K562 (cell line): ENCODE data around the gene MADD. TPM values are rescaled to one million over a fixed set of nuclear protein-coding genes. Genes with fewer than 3 reads are reported as not detected.

Experiments
- ARID4B ChIP-seq: sonication (generic); formaldehyde crosslinking; IDR thresholded peaks from 2 replicates; pipeline ENCODE4 v1.8.0; 2022; ENCODE audit warnings: mild to moderate bottlenecking, missing genetic modification reagents
- BACH1 ChIP-seq: fragments of 200-800 bp; sonication (Bioruptor generic); IDR thresholded peaks from 2 replicates; pipeline ENCODE4 v1.6.1; 2016; ENCODE audit warnings: missing genetic modification characterization, missing compliant biosample characterization
- BCLAF1 ChIP-seq, 2 experiments: fragments of 450-650 bp in 1 of 2; IDR thresholded peaks; 2 replicates each; pipeline ENCODE4 v1.6.1; 2011 to 2017; ENCODE audit warnings: low read depth in 2 of 2, antibody characterized with exemption in 1 of 2, borderline replicate concordance in 1 of 2, low read length in 1 of 2, mild to moderate bottlenecking in 1 of 2, mixed read lengths in 1 of 2; ENCODE audit not compliant: control insufficient read depth in 1 of 2
- CREB3L1 ChIP-seq: fragments of 450-650 bp; IDR thresholded peaks from 2 replicates; pipeline ENCODE4 v1.6.1; 2014; ENCODE audit warnings: low read depth, mild to moderate bottlenecking, moderate library complexity, borderline replicate concordance
- HINFP ChIP-seq: fragments of 450-650 bp; conservative IDR thresholded peaks from 2 replicates; pipeline ENCODE4 v1.6.1; 2016; ENCODE audit warnings: missing genetic modification characterization, low read depth, mild to moderate bottlenecking, control low read depth, missing compliant biosample characterization
- MEF2A ChIP-seq: IDR thresholded peaks from 2 replicates; pipeline ENCODE4 v1.6.1; 2011; ENCODE audit warnings: low read depth, mild to moderate bottlenecking, low read length, moderate library complexity; ENCODE audit not compliant: control insufficient read depth
- NFRKB ChIP-seq: fragments of 450-650 bp; IDR thresholded peaks from 2 replicates; pipeline ENCODE4 v1.6.1; 2016; ENCODE audit warnings: low read depth
- RBBP5 ChIP-seq: fragments of 200-600 bp; sonication (generic); IDR thresholded peaks from 2 replicates; pipeline ENCODE4 v1.6.1; 2012; ENCODE audit warnings: borderline replicate concordance, mild to moderate bottlenecking, low read length, control low read depth, inconsistent platforms; ENCODE audit not compliant: insufficient read depth, poor library complexity, severe bottlenecking
- WHSC1 ChIP-seq: IDR thresholded peaks from one replicate; pipeline ENCODE4 v1.6.1; 2012; ENCODE audit warnings: low read length, control low read depth, inconsistent platforms
- ZNF324 ChIP-seq: fragments of 250-450 bp; sonication (Bioruptor Pico); IDR thresholded peaks from 2 replicates; pipeline ENCODE4 v1.4.0; 2020; ENCODE audit warnings: mild to moderate bottlenecking
- ZNF41 ChIP-seq: fragments of 250-450 bp; sonication (Bioruptor Pico); conservative IDR thresholded peaks from 2 replicates; pipeline ENCODE4 v1.4.0; 2020; ENCODE audit warnings: mild to moderate bottlenecking
- ZNF551 ChIP-seq: fragments of 250-450 bp; sonication (Bioruptor Pico); IDR thresholded peaks from 2 replicates; pipeline ENCODE4 v1.5.0; 2021; ENCODE audit warnings: mild to moderate bottlenecking, moderate library complexity
- ZNF639 ChIP-seq, 2 experiments: fragments of 200-800 bp in 1 of 2; sonication (Bioruptor generic) in 1 of 2; sonication (generic) in 1 of 2; formaldehyde crosslinking in 1 of 2; IDR thresholded peaks in 1 of 2; conservative IDR thresholded peaks in 1 of 2; 2 replicates each; pipeline versions ENCODE4 v1.5.0 to v1.6.1; 2016 to 2020; ENCODE audit warnings: missing compliant biosample characterization in 1 of 2, missing genetic modification characterization in 1 of 2, missing genetic modification reagents in 1 of 2
- polyA plus RNA-seq, 8 experiments: library from polyadenylated mRNA; depleted of rRNA in 4 of 8; stranded (reverse) in 5 of 8; unstranded in 3 of 8; fragments of >200 nt; fragmentation: Nextera tagmentation in 2 of 8; fragmentation: Illumina TruSeq in 1 of 8; extraction: Ambion mirVana in 2 of 8; extraction: Trizol in 1 of 8; gene quantifications; 2 replicates each; pipeline versions ENCODE4 v1.2.1 to v1.2.3, GENCODE V29; 2011 to 2014; ENCODE audit warnings: inconsistent platforms in 1 of 8, missing spikeins in 1 of 8
- total RNA-seq, 7 experiments: library from RNA; depleted of rRNA in 6 of 7; stranded (reverse); fragments of >200 nt in 6 of 7; fragmentation: Illumina TruSeq in 2 of 7; extraction: Trizol in 2 of 7; gene quantifications; 2 replicates each; pipeline versions ENCODE4 v1.2.1 to v1.2.3, GENCODE V29; 2011 to 2021; ENCODE audit warnings: low replicate concordance in 1 of 7

The MADD gene
- total and polyA plus RNA-seq, 9 of the 15 experiments (the other 6 are each of a cell fraction or from before 2014, with no cell fraction given) = 0.68 to 57.6 (median 33.6) TPM

- TF ChIP-seq MEF2A (no peak), ZNF639 (CRISPR knock-in tag; conservative IDR thresholded peaks at IDR 0.05 in 1 of 2, IDR thresholded peaks at IDR 0.05 in 1 of 2) (no peak), RBBP5 (no peak), BCLAF1 (IDR thresholded peaks at IDR 0.05; ENCODE audit: borderline replicate concordance in 1 of 2, control insufficient read depth in 1 of 2, low read depth in 2 of 2, low read length in 1 of 2) (no peak), HINFP (no peak), WHSC1 (no peak), ZNF324 (CRISPR knock-in tag) (no peak), CREB3L1 (no peak), ZNF551 (CRISPR knock-in tag) (no peak), ARID4B (CRISPR knock-in tag) (0 out of 2 replicates have a peak, but pooled peaks have one; percentile 26), BACH1 (tag) (no peak), NFRKB (no peak), ZNF41 (no peak)
These were observed 12.2 kb upstream of the MADD start, which contains the start of gene NR1H3 (continued) for GRCh38 chr11:47257517-47258316.
